SW 1271 (cell line): ENCODE data around the gene SNX17.

Source experiments
- DNase-seq, 2 experiments: peaks; one replicate each; lab custom pipeline; 2025; lab: John Stamatoyannopoulos, UW

Gene SNX17

GRCh38 chr2:27369471-27370025 is 868 bp upstream of the SNX17 start:
- DNase-seq = no peak

DNA sequence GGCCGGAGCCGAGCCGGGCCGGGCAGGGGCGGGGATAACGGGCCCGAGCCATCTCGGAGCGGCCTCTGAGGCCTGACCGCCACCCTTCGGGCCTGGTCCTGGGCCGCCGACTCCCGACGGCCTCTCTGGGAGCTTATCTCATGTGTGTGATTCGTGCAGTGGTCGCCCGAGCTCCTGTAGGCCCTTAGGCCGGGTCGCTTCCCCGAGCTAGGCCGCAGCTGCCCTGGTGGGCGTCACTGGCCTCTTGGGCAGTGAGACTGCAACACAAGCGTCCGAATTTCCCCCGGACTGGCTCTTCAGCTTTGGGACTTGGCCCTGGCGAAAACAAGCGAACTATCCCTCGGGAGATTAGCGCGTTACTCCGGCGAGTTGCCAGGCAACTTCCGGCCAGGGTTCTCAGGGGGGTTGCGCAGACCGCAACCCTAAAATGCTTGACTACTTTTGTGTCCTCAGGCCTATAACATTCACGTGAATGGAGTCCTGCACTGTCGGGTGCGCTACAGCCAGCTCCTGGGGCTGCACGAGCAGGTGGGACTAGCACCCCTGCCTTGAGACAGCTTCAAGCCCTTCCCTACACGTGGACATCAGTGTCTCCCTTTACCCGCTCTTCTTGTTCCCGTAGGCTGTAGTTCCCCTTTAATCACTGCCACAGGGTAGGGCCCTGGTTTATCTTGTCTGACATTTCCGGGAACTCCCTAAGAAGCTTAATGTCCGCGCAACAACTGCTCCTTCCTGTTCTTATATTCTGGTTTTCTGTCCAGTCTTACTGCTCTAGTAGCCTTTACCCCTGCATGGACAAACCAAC is 602 bp downstream of the SNX17 start:
- peak in 1 of 2 experiments; percentile 36 for DNase-seq

- no peak for DNase-seq
These were observed 2.5 kb downstream of the SNX17 start for GRCh38 chr2:27372937-27373336.

DNA sequence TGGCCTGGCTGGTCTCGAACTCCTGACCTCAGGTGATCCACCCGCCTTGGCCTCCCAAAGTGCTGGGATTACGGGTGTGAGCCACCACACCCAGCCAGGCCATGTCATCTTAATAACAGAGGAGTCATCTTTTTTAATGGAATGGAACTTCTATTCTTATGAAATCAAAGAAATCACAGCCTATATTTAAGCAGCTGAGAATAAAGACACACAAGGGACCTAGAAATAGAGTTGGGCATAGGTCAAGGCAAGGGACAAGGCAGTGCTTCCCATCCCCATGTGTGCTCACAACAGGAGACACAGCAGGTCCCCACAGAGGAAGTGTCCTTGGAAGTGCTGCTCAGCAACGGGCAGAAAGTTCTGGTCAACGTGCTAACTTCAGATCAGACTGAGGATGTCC is 3.2 kb downstream of the SNX17 start:
- no peak for DNase-seq

DNA sequence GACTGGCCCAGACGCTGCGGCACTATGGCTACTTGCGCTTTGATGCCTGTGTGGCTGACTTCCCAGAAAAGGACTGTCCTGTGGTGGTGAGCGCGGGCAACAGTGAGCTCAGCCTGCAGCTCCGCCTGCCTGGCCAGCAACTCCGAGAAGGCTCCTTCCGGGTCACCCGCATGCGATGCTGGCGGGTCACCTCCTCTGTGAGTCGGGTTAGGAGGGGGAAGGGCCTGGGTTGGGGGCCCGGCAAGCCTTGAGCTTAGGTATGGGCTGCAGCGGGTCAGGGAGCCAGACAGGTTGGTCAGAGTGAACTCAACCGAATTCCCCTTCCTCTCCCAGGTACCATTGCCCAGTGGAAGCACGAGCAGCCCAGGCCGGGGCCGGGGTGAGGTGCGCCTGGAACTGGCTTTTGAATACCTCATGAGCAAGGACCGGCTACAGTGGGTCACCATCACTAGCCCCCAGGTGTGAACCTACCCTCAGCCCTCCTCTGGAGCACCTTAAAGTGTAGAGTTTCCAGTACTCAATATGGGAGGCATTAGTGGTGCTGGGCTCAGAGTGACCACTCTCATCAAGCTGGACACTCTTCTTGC is 5.2 kb downstream of the SNX17 start:
- DNase-seq = no peak

- no peak for DNase-seq
These were observed 5.9 kb downstream of the SNX17 start for GRCh38 chr2:27376151-27376865.

GRCh38 chr2:27376866-27377617 is 6.6 kb downstream of the SNX17 start:
- DNase-seq = no peak

- no peak for DNase-seq
These were observed 7.2 kb downstream of the SNX17 start for GRCh38 chr2:27377618-27378095.

DNA sequence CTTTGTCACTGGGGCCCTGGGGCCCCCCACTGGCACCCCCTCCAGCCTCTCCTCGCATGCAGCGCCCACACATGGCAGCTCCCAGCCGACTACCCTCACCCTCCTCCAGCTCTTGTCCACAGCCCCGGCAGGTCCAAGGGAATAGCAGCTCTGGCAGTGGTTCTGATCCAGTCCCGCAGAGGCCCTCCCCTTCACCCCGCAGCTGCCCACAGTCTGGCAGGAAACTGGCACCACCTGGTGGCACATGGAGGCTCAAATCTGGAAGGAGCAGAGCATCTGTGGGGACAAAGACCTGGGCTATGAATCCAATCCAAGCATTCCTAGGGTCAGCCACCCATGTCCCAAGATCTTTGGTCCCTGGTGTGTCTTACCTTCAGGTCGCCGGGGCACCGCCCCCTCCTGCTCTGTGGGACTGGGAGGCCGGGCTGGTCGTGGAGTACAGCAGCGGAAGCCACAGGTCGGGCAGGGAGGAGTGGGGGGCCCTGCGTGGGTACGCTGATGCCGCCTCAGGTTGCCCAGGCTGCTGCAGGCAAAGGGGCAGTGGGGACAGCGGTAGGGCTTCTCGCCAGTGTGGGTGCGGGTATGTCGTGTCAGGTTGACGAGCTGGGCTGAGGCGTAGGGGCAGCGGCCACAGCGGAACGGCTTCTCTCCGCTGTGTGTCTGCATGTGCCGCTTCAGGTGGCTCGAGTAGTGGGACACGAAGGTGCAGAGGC is 7.8 kb downstream of the SNX17 start:
- DNase-seq = peak; percentile 38 to 51

DNA sequence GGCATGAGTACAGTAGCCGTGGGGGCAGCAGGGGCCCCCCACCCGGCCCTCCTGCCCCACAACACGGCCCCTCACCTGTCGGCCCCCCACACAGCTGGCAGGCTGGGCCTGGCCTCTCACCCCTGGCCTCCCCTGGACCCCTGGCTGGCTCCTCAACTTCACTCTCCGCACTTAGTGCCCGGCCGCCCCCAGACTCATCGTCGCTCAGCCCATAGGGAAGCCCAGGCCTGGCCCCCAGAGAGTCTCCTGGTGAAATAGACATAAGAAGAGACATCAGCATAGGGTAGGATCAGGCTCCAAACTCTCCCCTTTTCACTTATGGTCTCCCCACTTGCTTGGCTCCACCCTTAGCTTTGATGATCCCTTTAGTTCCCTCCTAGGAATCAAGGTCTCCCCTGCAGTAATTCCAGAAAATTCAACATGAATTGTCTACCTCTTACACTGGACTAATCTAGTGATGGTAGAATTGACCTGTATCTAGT is 8.4 kb downstream of the SNX17 start:
- DNase-seq = no peak

DNA sequence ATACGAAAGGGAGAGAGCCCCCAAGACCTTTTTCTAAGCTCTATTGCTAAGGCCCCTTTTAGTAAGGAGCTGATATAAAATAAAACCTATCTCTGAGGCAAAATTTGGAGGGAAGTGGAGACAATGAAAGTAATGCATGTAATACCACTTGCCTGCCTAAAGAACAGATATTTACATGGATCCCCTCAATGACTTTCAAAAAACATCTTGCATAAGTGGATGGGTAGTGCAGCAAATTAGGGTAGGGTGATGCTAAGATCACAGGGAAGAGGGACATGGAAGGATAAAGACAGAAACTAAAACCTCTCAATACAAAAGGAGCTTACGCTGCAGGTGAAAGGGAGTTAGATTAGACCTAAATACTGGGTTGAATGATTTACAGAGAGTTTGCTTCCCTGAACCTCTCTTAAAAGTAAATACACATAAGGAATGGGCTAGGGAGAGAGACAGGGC is 9.0 kb downstream of the SNX17 start:
- DNase-seq = no peak

GRCh38 chr2:27379836-27380625 is 9.6 kb downstream of the SNX17 start:
- peak; percentile 74 to 88 for DNase-seq

DNA sequence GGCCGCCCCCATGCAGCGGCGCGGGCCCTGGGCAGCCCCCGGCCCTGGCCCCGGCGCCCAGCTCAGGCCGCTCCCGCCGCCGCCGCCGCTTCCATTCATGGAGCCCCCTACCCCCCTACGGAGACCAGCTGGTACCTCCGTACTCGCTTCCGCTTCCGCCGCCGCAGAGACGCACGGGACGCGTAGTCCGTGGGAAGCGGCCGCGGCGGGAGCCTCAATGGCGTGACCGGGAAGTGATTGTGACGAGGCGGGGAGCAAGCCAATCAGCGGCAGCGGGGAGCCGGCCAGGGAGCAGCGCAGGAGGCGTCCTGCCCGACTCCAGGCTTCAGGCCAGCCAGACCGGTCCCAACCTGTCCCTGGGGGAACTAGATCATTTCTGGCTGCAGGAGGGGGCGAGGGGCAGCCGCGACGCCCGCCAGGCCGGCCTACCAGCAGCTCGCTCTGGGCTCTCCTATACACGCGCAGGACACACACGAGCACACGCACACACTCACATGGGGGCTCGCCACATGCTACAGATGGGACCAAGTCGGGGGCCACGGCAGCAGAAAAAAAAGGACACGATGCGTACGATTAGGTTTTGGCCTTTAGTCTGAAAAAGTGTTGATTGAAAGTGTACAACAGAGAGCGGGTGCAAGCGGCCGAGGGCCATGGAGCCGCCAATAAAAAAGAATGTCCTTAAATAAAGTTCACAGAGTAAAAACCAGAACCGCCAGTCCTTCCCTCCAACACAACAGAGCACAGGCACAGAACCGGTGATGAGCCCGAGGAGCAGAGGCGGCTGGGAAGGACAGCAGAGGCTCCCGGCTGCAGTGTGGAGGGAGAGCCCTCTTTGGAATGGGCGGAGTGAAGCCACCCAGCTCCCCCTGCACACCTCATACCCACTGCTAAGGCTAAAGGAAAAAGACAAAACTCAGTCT is 10.5 kb downstream of the SNX17 start, which contains the start of gene ZNF513:
TSS of gene ZNF513 (minus strand) at position 109 of the 920 bp plus-strand sequence. CDS start 208 bp downstream, outside the sequence.
- peak; percentile 89 to 92 for DNase-seq

DNA sequence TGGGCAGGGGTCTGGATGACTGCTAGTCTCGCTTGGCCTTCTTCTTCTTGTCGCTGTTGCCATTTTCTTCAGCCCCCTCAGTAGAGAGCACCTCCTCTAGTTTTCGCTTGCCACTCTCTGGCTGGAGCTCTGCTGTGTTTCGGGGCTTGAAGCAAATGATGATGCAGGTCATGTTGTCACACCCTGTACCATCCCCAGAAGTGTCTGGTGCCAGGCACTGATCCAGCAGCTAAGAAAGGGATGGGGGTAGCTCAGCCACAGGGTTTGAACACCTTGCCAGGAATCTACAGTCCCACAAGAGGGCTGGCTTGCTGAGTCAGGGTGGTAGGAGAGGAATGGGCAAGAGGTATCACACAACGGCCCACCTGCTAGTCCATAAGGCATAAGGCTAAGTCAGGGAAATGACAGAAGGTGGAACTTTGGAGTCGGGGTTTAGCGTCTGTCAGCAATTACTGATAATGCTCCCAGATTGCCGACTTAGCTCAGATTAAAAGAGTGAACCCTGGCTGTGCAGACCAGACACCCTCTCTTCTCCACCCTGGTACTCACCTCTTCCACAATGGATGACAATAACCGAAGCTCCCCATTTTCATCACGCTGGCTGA is 11.3 kb downstream of the SNX17 start:
- DNase-seq = no peak

DNA sequence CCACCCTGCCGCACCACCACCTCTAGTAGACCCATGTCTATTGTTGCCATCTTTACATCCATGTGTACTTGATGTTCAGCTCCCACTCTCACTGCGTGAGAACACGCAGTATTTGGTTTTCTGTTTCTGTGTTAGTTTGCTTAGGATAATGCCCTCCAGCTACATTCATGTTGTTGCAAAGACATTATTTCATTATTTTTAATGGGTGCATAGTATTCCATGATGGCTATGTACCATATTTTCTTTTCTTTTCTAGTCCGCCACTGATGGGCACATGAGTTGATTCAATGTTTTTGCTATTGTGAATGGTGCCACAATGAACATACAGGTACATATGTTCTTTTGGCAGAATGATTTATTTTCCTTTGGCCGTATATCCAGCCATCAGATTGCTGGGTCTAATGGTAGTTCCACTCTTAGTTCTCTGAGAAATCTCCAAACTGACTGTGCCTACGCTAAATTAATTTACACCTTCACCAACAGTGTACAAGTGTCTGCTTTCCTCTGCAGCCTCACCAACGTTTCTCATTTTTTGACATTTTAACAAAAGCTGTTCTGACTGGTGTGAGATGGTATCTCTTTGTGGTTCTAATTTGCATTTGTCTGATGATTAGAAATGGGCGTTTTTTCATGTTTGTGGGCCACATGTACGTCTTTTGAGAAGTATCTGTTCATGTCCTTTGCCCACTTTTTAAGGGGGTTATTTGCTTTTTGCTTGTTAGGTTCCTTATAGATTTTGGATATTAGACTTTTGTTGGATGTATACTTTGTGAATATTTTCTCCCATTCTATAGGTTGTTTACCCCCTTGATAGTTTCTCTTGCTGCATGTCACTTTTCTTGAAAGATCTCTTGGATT is 20.6 kb downstream of the SNX17 start:
- no peak for DNase-seq

- no peak for DNase-seq
These were observed 22.8 kb downstream of the SNX17 start for GRCh38 chr2:27393225-27393624.

GRCh38 chr2:27398962-27399361 is 28.5 kb downstream of the SNX17 start:
- DNase-seq = no peak
